SK-N-SH (cell line): ENCODE measurements around the gene XIRP2. TPM values are rescaled to one million over a fixed set of nuclear protein-coding genes. Genes with fewer than 3 reads are reported as not detected.
"Not testable (repeated sequence)": the region's sequence is repeated elsewhere in the genome, so short reads cannot be mapped to it uniquely, and the experiment has no call there.

ENCODE experiments used
- CTCF ChIA-PET: fragments of 300-600, 350-600 bp; formaldehyde crosslinking; extraction: SDS; loops from one replicate; lab custom pipeline; 2021; lab: Yijun Ruan, JAX
- POLR2A ChIA-PET: fragments of 350-600 bp; sonication (Branson Sonifier 250); formaldehyde crosslinking; extraction: SDS; loops from one replicate; lab custom pipeline; 2020; ENCODE audit warnings: antibody characterized with exemption, inconsistent platforms; lab: Yijun Ruan, JAX
- DNase-seq: peaks from one replicate; pipeline ENCODE4 v3.0.0; 2012
- H2AFZ ChIP-seq: fragments of 200-600 bp; sonication (generic); 2 replicates; pipeline ENCODE4 v1.8.1; 2016; ENCODE audit warnings: antibody characterized with exemption, mild to moderate bottlenecking, low read depth
- H3F3A ChIP-seq: fragments of 200-600 bp; sonication (generic); replicated peaks from 2 replicates; pipeline ENCODE3; 2016; ENCODE audit warnings: antibody characterized with exemption, mild to moderate bottlenecking; ENCODE audit not compliant: insufficient read depth
- H3K27ac ChIP-seq, 2 experiments: fragments of 200-500 bp in 1 of 2; fragments of 200-600 bp in 1 of 2; sonication (Bioruptor generic) in 1 of 2; sonication (generic), shearing (Covaris generic) in 1 of 2; 2 replicates each; pipeline versions ENCODE4 v1.5.1 to v1.6.1; 2014 to 2016; ENCODE audit warnings: low read depth in 2 of 2, inconsistent platforms in 1 of 2, low read length in 1 of 2, mild to moderate bottlenecking in 1 of 2, mixed read lengths in 1 of 2
- H3K27me3 ChIP-seq: fragments of 200-600 bp; sonication (generic), shearing (Covaris generic); 2 replicates; pipeline ENCODE4 v1.6.1; 2016; ENCODE audit warnings: mixed run types; ENCODE audit not compliant: insufficient read depth
- H3K36me3 ChIP-seq, 2 experiments: fragments of 200-500 bp in 1 of 2; fragments of 200-600 bp in 1 of 2; sonication (Bioruptor generic) in 1 of 2; sonication (generic) in 1 of 2; replicated peaks in 1 of 2; 2 replicates each; pipeline versions ENCODE3 to v1.5.1; 2014 to 2016; ENCODE audit warnings: low read length in 1 of 2, mild to moderate bottlenecking in 1 of 2; ENCODE audit not compliant: insufficient read depth in 2 of 2, control insufficient read depth in 1 of 2
- H3K4me1 ChIP-seq, 2 experiments: fragments of 200-500 bp in 1 of 2; fragments of 200-600 bp in 1 of 2; sonication (Bioruptor generic) in 1 of 2; sonication (generic), shearing (Covaris generic) in 1 of 2; 2 replicates each; pipeline versions ENCODE4 v1.5.1 to v1.6.1; 2014 to 2016; ENCODE audit warnings: low read depth in 1 of 2, low read length in 1 of 2, mixed run types in 1 of 2; ENCODE audit not compliant: insufficient read depth in 2 of 2, control insufficient read depth in 1 of 2
- H3K4me2 ChIP-seq: fragments of 200-600 bp; sonication (generic), shearing (Covaris generic); 2 replicates; pipeline ENCODE4 v1.6.1; 2017; ENCODE audit warnings: mixed run types
- H3K4me3 ChIP-seq, 2 experiments: fragments of 200-500 bp in 1 of 2; fragments of 200-600 bp in 1 of 2; sonication (Bioruptor generic) in 1 of 2; sonication (generic), shearing (Covaris generic) in 1 of 2; 2 replicates each; pipeline versions ENCODE4 v1.5.1 to v1.8.1; 2014 to 2016; ENCODE audit warnings: low read depth in 2 of 2, inconsistent platforms in 1 of 2, low read length in 1 of 2, mild to moderate bottlenecking in 1 of 2, mixed read lengths in 1 of 2, moderate library complexity in 1 of 2
- H3K79me2 ChIP-seq: fragments of 200-600 bp; sonication (generic); 2 replicates; pipeline ENCODE4 v1.8.1; 2017; ENCODE audit warnings: mild to moderate bottlenecking; ENCODE audit not compliant: insufficient read depth
- H3K9ac ChIP-seq: fragments of 200-600 bp; sonication (generic); 2 replicates; pipeline ENCODE4 v1.6.1; 2017; ENCODE audit warnings: mixed run types
- H3K9me2 ChIP-seq: fragments of 200-600 bp; sonication (generic); 2 replicates; pipeline ENCODE4 v1.6.1; 2017; ENCODE audit warnings: mixed run types
- H3K9me3 ChIP-seq: fragments of 200-600 bp; sonication (generic); 2 replicates; pipeline ENCODE4 v1.6.1; 2017; ENCODE audit warnings: mixed run types, mild to moderate bottlenecking, moderate library complexity
- H4K20me1 ChIP-seq: fragments of 200-600 bp; sonication (generic); 2 replicates; pipeline ENCODE4 v1.6.1; 2017; ENCODE audit warnings: mild to moderate bottlenecking, mixed run types; ENCODE audit not compliant: insufficient read depth
- CTCF ChIP-seq: fragments of 200-600 bp; sonication (generic); IDR thresholded peaks from 2 replicates; pipeline ENCODE4 v1.6.1; 2017; ENCODE audit warnings: antibody characterized with exemption, mild to moderate bottlenecking, moderate library complexity
- EP300 ChIP-seq, 2 experiments: IDR thresholded peaks; 2 replicates each; pipeline versions ENCODE4 v1.4.0 to v1.6.1; 2012; ENCODE audit warnings: borderline replicate concordance in 1 of 2, low read depth in 1 of 2, low read length in 1 of 2
- FOXJ3 ChIP-seq: sonication (generic); formaldehyde crosslinking; IDR thresholded peaks from 2 replicates; pipeline ENCODE4 v1.5.1; 2020; ENCODE audit warnings: mild to moderate bottlenecking, missing genetic modification reagents
- FOXM1 ChIP-seq: IDR thresholded peaks from 2 replicates; pipeline ENCODE4 v1.4.0; 2012; ENCODE audit warnings: low read depth, mild to moderate bottlenecking
- IRF3 ChIP-seq: fragments of 150-350 bp; IDR thresholded peaks from 2 replicates; pipeline ENCODE4 v1.6.1; 2016; ENCODE audit warnings: mild to moderate bottlenecking, low read depth, low read length
- JUND ChIP-seq: IDR thresholded peaks from 2 replicates; pipeline ENCODE4 v1.4.0; 2012
- MAX ChIP-seq: IDR thresholded peaks from 2 replicates; pipeline ENCODE4 v1.4.0; 2012; ENCODE audit warnings: low read depth
- MEF2A ChIP-seq: IDR thresholded peaks from 2 replicates; pipeline ENCODE4 v1.4.0; 2012; ENCODE audit warnings: low read depth, borderline replicate concordance
- NFIC ChIP-seq: IDR thresholded peaks from 2 replicates; pipeline ENCODE4 v1.4.0; 2012; ENCODE audit warnings: borderline replicate concordance
- NRF1 ChIP-seq: IDR thresholded peaks from 2 replicates; pipeline ENCODE4 v1.6.1; 2012; ENCODE audit warnings: low read depth, mild to moderate bottlenecking, low read length
- PBX3 ChIP-seq: IDR thresholded peaks from 2 replicates; pipeline ENCODE4; 2012
- RCOR1 ChIP-seq: fragments of 150-350 bp; IDR thresholded peaks from 2 replicates; pipeline ENCODE4 v1.6.1; 2017; ENCODE audit warnings: antibody characterized with exemption, low read length
- REST ChIP-seq: IDR thresholded peaks from 2 replicates; pipeline ENCODE4 v1.6.1; 2012; ENCODE audit warnings: mild to moderate bottlenecking, low read depth, low read length, moderate library complexity
- RXRA ChIP-seq: IDR thresholded peaks from 2 replicates; pipeline ENCODE4 v1.4.0; 2012; ENCODE audit warnings: low read depth, mild to moderate bottlenecking, borderline replicate concordance
- SMC3 ChIP-seq: IDR thresholded peaks from 2 replicates; pipeline ENCODE4 v1.6.1; 2012; ENCODE audit warnings: low read depth, low read length, improper control_type of control experiment
- WGBS: methylation state at CpG from one replicate; pipeline ENCODE4 v1.1.6; 2017; ENCODE audit warnings: low lambda C conversion rate; 5-methylcytosine and 5-hydroxymethylcytosine counted together
- polyA plus RNA-seq, 3 experiments: library from polyadenylated mRNA; depleted of rRNA; stranded (reverse); fragments of >200 nt; gene quantifications; 2 replicates each; pipeline ENCODE4 v1.2.3, GENCODE V29; 2012

XIRP2 gene
- polyA plus RNA-seq, 1 of the 3 experiments (the other 2 are of a cell fraction): 0.02 TPM

- H3K36me3 ChIP-seq: no peaks in the 10 kb centered on the region
- H3F3A ChIP-seq: no peaks in the 10 kb centered on the region
- DNase-seq: no peak
- H3K4me3 ChIP-seq: no peak overlapping the region
- H3K27ac ChIP-seq: no peak overlapping the region
- no peaks in the 10 kb centered on the region for H3K79me2 ChIP-seq
- H3K27me3 ChIP-seq: no peaks in the 10 kb centered on the region
- no peak for TF ChIP-seq RCOR1
- TF ChIP-seq, all 33 proteins: peak for 0
- POLR2A ChIA-PET: no interaction called here
- CTCF ChIA-PET: no interaction called here
- Histone ChIP-seq H3K9me3 (no peaks in the 10 kb centered on the region; the same call in 1 of the 2 replicates), H3K9ac (no peak overlapping the region), H4K20me1 (no peaks in the 10 kb centered on the region), H3K4me1 (no peaks in the 10 kb centered on the region), H3K4me2 (no peak overlapping the region), H3K9me2 (no peaks in the 10 kb centered on the region), H2AFZ (no peak overlapping the region)
- WGBS: 39% methylated on average over 4 of the region's 4 CpGs
Observed at GRCh38 chr2:167028503-167028902, 140.2 kb downstream of the XIRP2 start.

GRCh38 chr2:167034976-167035375 is 146.7 kb downstream of the XIRP2 start:
- H3K4me2 ChIP-seq, H3F3A ChIP-seq, H4K20me1 ChIP-seq, H3K9me3 ChIP-seq, H3K27me3 ChIP-seq, H3K9me2 ChIP-seq, POLR2A ChIA-PET, H3K4me1 ChIP-seq, H3K4me3 ChIP-seq, H3K36me3 ChIP-seq, H2AFZ ChIP-seq, H3K27ac ChIP-seq, DNase-seq, H3K9ac ChIP-seq, CTCF ChIA-PET, H3K79me2 ChIP-seq: not testable (repeated sequence)
- WGBS: 61% methylated on average over 3 of the region's 3 CpGs

GRCh38 chr2:167048829-167049228 is 160.5 kb downstream of the XIRP2 start:
- Histone ChIP-seq H3K4me2 (no peak overlapping the region), H3K27ac (no peak overlapping the region), H2AFZ (no peak overlapping the region), H3K4me1 (no peaks in the 10 kb centered on the region; a peak in 2 of 4 replicates), H4K20me1 (no peaks in the 10 kb centered on the region), H3K27me3 (no peaks in the 10 kb centered on the region), H3K4me3 (no peak overlapping the region), H3K9me2 (no peaks in the 10 kb centered on the region), H3F3A (no peaks in the 10 kb centered on the region), H3K36me3 (no peaks in the 10 kb centered on the region), H3K9ac (no peak overlapping the region), H3K9me3 (no peaks in the 10 kb centered on the region), H3K79me2 (no peaks in the 10 kb centered on the region)
- ChIA-PET POLR2A (no interaction called here), CTCF (interaction anchor here (0.6 kb wide), 1 partner anchor 318 kb away, joined by 3 read pairs; no protein-coding TSS in a partner anchor)
- no peak for DNase-seq
- no peak for TF ChIP-seq IRF3
- no peak for TF ChIP-seq FOXJ3 (CRISPR knock-in tag)
- TF ChIP-seq PBX3: no peak
- no peak for TF ChIP-seq MAX
- no peak for TF ChIP-seq RXRA
- TF ChIP-seq MEF2A: no peak
- no peak for TF ChIP-seq JUND
- TF ChIP-seq EP300 (IDR thresholded peaks at IDR 0.05; ENCODE audit: borderline replicate concordance in 1 of 2, low read depth in 1 of 2, low read length in 1 of 2): no peak
- TF ChIP-seq FOXM1: no peak
- TF ChIP-seq REST: no peak
- no peak for TF ChIP-seq SMC3
- TF ChIP-seq NFIC: no peak
- no peak for TF ChIP-seq NRF1
- no peak for TF ChIP-seq CTCF
